Middle frontal gyrus (tissue), 1 donor: ENCODE results near the gene KYAT1.

Experiments
- DNase-seq: peaks from one replicate; pipeline ENCODE4 v3.0.0-alpha.2; 2015; ENCODE audit warnings: low spot score; ENCODE audit errors: extremely low spot score

The KYAT1 gene

GRCh38 chr9:128785427-128785826 lies 96.3 kb downstream of the KYAT1 start:
- no peak for DNase-seq
